Natural killer cell (primary cell): ENCODE results near the gene MEGF6. TPM values are rescaled to one million over a fixed set of nuclear protein-coding genes. Genes with fewer than 3 reads are reported as not detected.

Experiments used
- ATAC-seq, 3 donors: fragments of 150-1000 bp in 2 of 3; fragments of 200-7000 bp in 1 of 3; cut with Tn5 transposase; 1 replicate in 1 of 3; 2 replicates in 2 of 3; pipeline ENCODE4 v1.10.0; 2021; ENCODE audit warnings: mild to moderate bottlenecking in 2 of 3, moderate library complexity in 2 of 3
- DNase-seq, 2 donors: peaks; one replicate each; pipeline versions ENCODE4 v3.0.0 to v3.0.0-alpha.2; 2013 to 2021; ENCODE audit warnings: mixed read lengths in 1 of 2
- H3K27ac ChIP-seq: one replicate; pipeline ENCODE4 v1.5.1; 2013; ENCODE audit warnings: mild to moderate bottlenecking, low read length
- H3K27me3 ChIP-seq: one replicate; pipeline ENCODE4 v1.6.1; 2013; ENCODE audit warnings: low read length; ENCODE audit not compliant: control insufficient read depth, insufficient read depth
- H3K36me3 ChIP-seq: one replicate; pipeline ENCODE4 v1.6.1; 2013; ENCODE audit warnings: low read length; ENCODE audit not compliant: control insufficient read depth, insufficient read depth
- H3K4me1 ChIP-seq: one replicate; pipeline ENCODE4 v1.6.1; 2013; ENCODE audit warnings: low read length; ENCODE audit not compliant: control insufficient read depth, insufficient read depth
- H3K4me3 ChIP-seq: one replicate; pipeline ENCODE4 v1.5.1; 2013; ENCODE audit warnings: low read length
- H3K9me3 ChIP-seq: one replicate; pipeline ENCODE4 v1.6.1; 2013; ENCODE audit warnings: low read length; ENCODE audit not compliant: control insufficient read depth, insufficient read depth
- H3K27ac Mint-ChIP-seq, 2 donors: one replicate each; pipeline ENCODE4 v1.8.0; 2022; ENCODE audit warnings: mild to moderate bottlenecking in 2 of 2, mixed read lengths in 2 of 2, moderate library complexity in 1 of 2
- H3K27me3 Mint-ChIP-seq, 2 donors: one replicate each; pipeline ENCODE4 v1.8.0; 2022; ENCODE audit warnings: low read depth in 2 of 2, mixed read lengths in 2 of 2
- H3K36me3 Mint-ChIP-seq: one replicate; pipeline ENCODE4 v1.8.0; 2022; ENCODE audit warnings: mixed read lengths
- H3K4me1 Mint-ChIP-seq, 2 donors: one replicate each; pipeline ENCODE4 v1.8.0; 2022; ENCODE audit warnings: mixed read lengths in 2 of 2
- H3K4me3 Mint-ChIP-seq: one replicate; pipeline ENCODE4 v1.8.0; 2022; ENCODE audit warnings: mild to moderate bottlenecking, moderate library complexity, mixed read lengths
- H3K9me3 Mint-ChIP-seq, 2 donors: one replicate each; pipeline ENCODE4 v1.8.0; 2022; ENCODE audit warnings: mixed read lengths in 2 of 2
- CTCF ChIP-seq: fragments of 200-600 bp; IDR thresholded peaks from one replicate; pipeline ENCODE4 v1.8.0; 2022; ENCODE audit warnings: antibody characterized with exemption
- WGBS: methylation state at CpG from one replicate; pipeline ENCODE4 v1.1.7; 2013; ENCODE audit warnings: missing lambda C conversion rate; ENCODE audit not compliant: insufficient coverage; 5-methylcytosine and 5-hydroxymethylcytosine counted together
- intact Hi-C: fragments of 100-400 bp; cut with micrococcal nuclease; formaldehyde crosslinking; loops from one replicate; pipeline ENCODE4 v1.14.2; 2022
- total RNA-seq, 4 donors: library from RNA; stranded (reverse); fragments of 120-200 nt in 1 of 4; gene quantifications; one replicate each; pipeline versions ENCODE4 v1.2.3 to v1.2.4, GENCODE V29; 2013 to 2022

The MEGF6 gene
- total RNA-seq, 3 donors from 2014 or later (not counting 1 experiment from before 2014, with no cell fraction given), result 3.1 to 15.6 (median 5.1) TPM

DNA sequence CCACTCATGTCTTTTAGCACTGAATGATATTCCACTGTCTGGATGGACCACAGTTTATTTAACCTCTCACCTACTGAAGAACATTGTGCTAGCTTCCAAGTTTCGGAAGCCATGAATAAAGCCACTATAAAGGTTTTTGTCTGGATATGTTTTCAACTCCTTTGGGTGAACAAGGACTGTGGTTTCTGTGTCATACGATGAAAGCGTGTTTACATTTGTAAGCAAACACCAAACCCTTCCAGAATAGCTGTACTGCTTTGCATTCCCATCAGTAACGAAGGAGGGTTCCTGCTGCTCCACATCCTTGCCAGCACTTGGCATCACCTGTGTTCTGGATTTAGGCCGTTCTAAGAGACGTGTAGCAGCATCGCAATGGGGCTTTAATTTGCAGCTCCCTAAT, 167.5 kb downstream of the MEGF6 start:
- no peaks in the 10 kb centered on the region for H3K36me3 Mint-ChIP-seq
- TF ChIP-seq CTCF, result no peak
- H3K9me3 Mint-ChIP-seq, result peaks cover 3 to 5% of the 10 kb centered on the region in 2 donors
- Histone ChIP-seq H3K9me3 (no peaks in the 10 kb centered on the region), H3K27me3 (no peaks in the 10 kb centered on the region), H3K4me3 (no peak overlapping the region), H3K36me3 (no peaks in the 10 kb centered on the region), H3K4me1 (no peaks in the 10 kb centered on the region), H3K27ac (no peak overlapping the region)
- ATAC-seq (no peak), DNase-seq (no peak)
- WGBS, result 93% methylated on average over 7 of the region's 7 CpGs
- intact Hi-C loops, result no loop called here
- H3K4me1 Mint-ChIP-seq, result no peaks in the 10 kb centered on the region
- H3K27ac Mint-ChIP-seq, result no peak overlapping the region
- H3K4me3 Mint-ChIP-seq, result no peak overlapping the region
- H3K27me3 Mint-ChIP-seq, result peaks cover 8 to 23% of the 10 kb centered on the region in 2 donors

DNA sequence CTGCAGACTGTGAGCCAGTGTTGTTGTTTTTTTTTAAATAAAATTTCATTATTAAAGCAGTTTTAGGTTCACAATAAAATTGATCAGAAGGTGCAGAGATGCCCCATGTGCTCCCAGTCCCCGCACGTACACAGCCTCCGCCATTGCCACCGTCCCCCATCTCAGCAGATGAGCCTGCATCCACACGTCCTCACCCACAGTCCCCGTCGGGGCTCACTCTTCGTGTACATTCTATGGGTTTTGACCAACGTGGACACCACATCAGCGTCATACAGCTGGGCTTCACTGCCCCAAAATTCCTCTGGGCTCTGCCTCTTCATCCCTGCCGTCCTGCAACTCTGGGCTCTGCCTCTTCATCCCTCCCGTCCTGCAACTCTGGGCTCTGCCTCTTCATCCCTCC, 168.4 kb downstream of the MEGF6 start:
- Mint-ChIP-seq H3K9me3 (peaks cover 0 to 2% of the 10 kb centered on the region in 2 donors), H3K36me3 (no peaks in the 10 kb centered on the region), H3K27me3 (peaks cover 5 to 18% of the 10 kb centered on the region in 2 donors), H3K27ac (no peak overlapping the region), H3K4me1 (no peaks in the 10 kb centered on the region), H3K4me3 (no peak overlapping the region)
- Histone ChIP-seq H3K27ac (no peak overlapping the region), H3K36me3 (no peaks in the 10 kb centered on the region), H3K4me1 (no peaks in the 10 kb centered on the region), H3K27me3 (no peaks in the 10 kb centered on the region), H3K4me3 (no peak overlapping the region), H3K9me3 (no peaks in the 10 kb centered on the region)
- intact Hi-C loops, result no loop called here
- WGBS, result 86% methylated on average over 12 of the region's 12 CpGs
- TF ChIP-seq CTCF, result no peak
- ATAC-seq, result no peak
- no peak for DNase-seq

- Histone ChIP-seq H3K4me1 (no peaks in the 10 kb centered on the region), H3K27me3 (no peaks in the 10 kb centered on the region), H3K9me3 (no peaks in the 10 kb centered on the region), H3K4me3 (no peak overlapping the region), H3K36me3 (no peaks in the 10 kb centered on the region), H3K27ac (no peak overlapping the region)
- Mint-ChIP-seq H3K9me3 (no peaks in the 10 kb centered on the region), H3K36me3 (no peaks in the 10 kb centered on the region), H3K4me3 (no peak overlapping the region), H3K4me1 (no peaks in the 10 kb centered on the region), H3K27ac (no peak overlapping the region), H3K27me3 (peaks cover 5 to 12% of the 10 kb centered on the region in 2 donors)
- no peak for TF ChIP-seq CTCF
- DNase-seq (no peak), ATAC-seq (no peak)
- intact Hi-C loops, result no loop called here
- WGBS, result 78% methylated on average over 13 of the region's 13 CpGs
Measured at GRCh38 chr1:3442331-3442730, 169.0 kb downstream of the MEGF6 start.

DNA sequence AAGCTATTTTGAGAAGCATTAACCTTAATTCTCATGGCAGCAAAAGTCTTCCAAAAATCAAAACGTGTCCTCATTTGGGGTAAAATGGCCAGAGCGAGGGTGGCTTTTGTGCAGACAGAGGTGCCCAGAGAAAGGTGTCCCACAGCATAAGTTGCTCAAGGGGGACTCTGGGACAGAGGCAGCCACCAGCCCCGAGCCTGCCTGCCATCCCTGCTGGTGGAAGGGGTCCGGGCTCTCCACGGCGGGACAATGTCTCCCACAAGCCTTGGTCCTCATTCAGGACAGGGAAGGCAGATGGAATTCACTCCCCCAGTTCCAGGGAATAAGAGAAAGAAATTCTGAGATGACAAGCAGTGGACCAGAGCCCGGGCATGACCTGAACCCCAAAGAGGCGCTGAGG, 169.4 kb downstream of the MEGF6 start:
- peaks cover 5 to 8% of the 10 kb centered on the region in 2 donors for H3K27me3 Mint-ChIP-seq
- no peaks in the 10 kb centered on the region for H3K9me3 Mint-ChIP-seq
- H3K36me3 ChIP-seq, result no peaks in the 10 kb centered on the region
- H3K27ac ChIP-seq, result no peak overlapping the region
- TF ChIP-seq CTCF, result no peak
- 81% methylated on average over 8 of the region's 8 CpGs for WGBS
- no peaks in the 10 kb centered on the region for H3K4me1 ChIP-seq
- DNase-seq, result no peak
- no peak overlapping the region for H3K4me3 Mint-ChIP-seq
- intact Hi-C loops, result no loop called here
- H3K36me3 Mint-ChIP-seq, result no peaks in the 10 kb centered on the region
- H3K4me1 Mint-ChIP-seq, result no peaks in the 10 kb centered on the region
- H3K9me3 ChIP-seq, result no peaks in the 10 kb centered on the region
- H3K27me3 ChIP-seq, result no peaks in the 10 kb centered on the region
- no peak for ATAC-seq
- H3K27ac Mint-ChIP-seq, result no peak overlapping the region
- no peak overlapping the region for H3K4me3 ChIP-seq
